Peyer's patch (tissue), 4 donors: Measurements from ENCODE around the gene LENG9. TPM values are rescaled to one million over a fixed set of nuclear protein-coding genes. Genes with fewer than 3 reads are reported as not detected.

ENCODE experiments used
- DNase-seq, 3 donors: peaks; one replicate each; pipeline ENCODE4 v3.0.0-alpha.2; 2017 to 2019
- H3K27ac ChIP-seq, 4 donors: fragments of 200-600 bp; sonication (generic); one replicate each; pipeline ENCODE4 v1.5.1; 2016 to 2019
- H3K27me3 ChIP-seq, 2 donors: fragments of 200-600 bp; sonication (generic); one replicate each; pipeline ENCODE4 v1.5.1; 2019
- H3K36me3 ChIP-seq, 3 donors: fragments of 200-600 bp; sonication (generic); one replicate each; pipeline ENCODE4 v1.5.1; 2016 to 2019
- H3K4me1 ChIP-seq, 4 donors: fragments of 200-600 bp; sonication (generic); one replicate each; pipeline ENCODE4 v1.5.1; 2016 to 2019
- H3K4me3 ChIP-seq, 4 donors: fragments of 200-600 bp; sonication (generic); 1 replicate in 3 of 4; 2 replicates in 1 of 4; pipeline ENCODE4 v1.5.1; 2016 to 2019; ENCODE audit warnings: mild to moderate bottlenecking in 1 of 4
- H3K9me3 ChIP-seq, 4 donors: fragments of 200-600 bp; sonication (generic); one replicate each; pipeline ENCODE4 v1.5.1; 2016 to 2019; ENCODE audit warnings: mild to moderate bottlenecking in 1 of 4
- POLR2A ChIP-seq, 2 donors: fragments of 450-650 bp; IDR thresholded peaks; one replicate each; pipeline ENCODE4 v1.5.1; 2017; ENCODE audit warnings: antibody characterized with exemption in 2 of 2, mild to moderate bottlenecking in 2 of 2, moderate library complexity in 2 of 2
- total RNA-seq, 4 donors: library from RNA; depleted of rRNA; stranded (reverse); fragments of >200 nt; gene quantifications; one replicate each; pipeline ENCODE4 v1.1.0, GENCODE V29; 2016
- TF ChIP-seq, protein P1 (sequence below), 6 experiments: fragments of 450-650 bp in 4 of 6; fragments of 200-600 bp in 2 of 6; sonication (generic) in 1 of 6; IDR thresholded peaks; one replicate each; pipeline ENCODE4 v1.5.1; 2017 to 2019; ENCODE audit warnings: antibody characterized with exemption in 6 of 6, mild to moderate bottlenecking in 3 of 6, moderate library complexity in 1 of 6

Gene LENG9
- total RNA-seq, 4 donors from 2014 or later: 11.0 to 18.9 (median 15.8) TPM

DNA sequence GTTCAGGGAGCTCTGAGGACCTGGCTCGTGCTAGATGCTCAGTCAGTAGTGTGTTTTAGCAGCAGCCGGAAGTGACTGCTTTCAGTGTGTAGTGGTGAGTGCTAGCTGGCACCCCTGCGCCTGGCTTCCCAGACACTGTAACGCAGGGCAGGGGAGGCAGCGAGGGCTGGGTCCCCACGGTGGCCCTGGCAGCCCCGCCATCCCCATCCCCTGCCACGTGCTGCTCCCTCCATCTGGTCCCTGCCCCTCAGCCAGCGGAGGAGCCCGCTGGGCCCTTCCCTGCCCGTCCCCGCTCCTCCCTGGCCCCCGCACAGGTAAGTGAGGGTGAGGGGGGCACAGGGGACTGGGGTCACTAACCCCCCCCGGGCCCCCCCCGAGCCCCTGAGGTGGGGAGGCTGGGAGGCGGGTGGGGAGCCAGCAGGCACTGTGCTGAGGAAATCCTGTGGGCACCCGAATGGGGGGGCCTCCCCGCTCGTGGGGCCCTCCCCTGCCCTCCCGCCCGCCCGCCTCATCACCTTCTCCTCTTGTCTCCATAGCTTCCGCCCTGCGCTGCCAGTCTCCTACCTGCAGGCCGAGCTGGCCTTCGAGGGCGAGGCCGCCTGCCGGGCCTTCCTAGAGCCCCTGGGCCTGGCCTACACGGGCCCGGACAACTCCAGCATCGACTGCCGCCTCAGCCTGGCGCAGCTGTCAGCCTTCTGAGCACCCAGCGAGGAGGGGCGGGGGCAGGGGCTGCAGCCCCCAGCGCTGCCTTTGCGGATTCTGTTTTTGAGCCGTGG is 3.2 kb downstream of the LENG9 start:
- Histone ChIP-seq H3K27ac (peak overlapping the region in 2 of 4 donors; percentile 99 to 100), H3K4me1 (peaks cover 3 to 43% (median 14%) of the 10 kb centered on the region in 4 donors), H3K36me3 (peaks cover 0 to 67% (median 6%) of the 10 kb centered on the region in 3 donors), H3K9me3 (peaks cover 0 to under 1% (median 0%) of the 10 kb centered on the region in 4 donors), H3K4me3 (no peak overlapping the region), H3K27me3 (no peaks in the 10 kb centered on the region)
- DNase-seq: no peak
- TF ChIP-seq, protein P1, sequence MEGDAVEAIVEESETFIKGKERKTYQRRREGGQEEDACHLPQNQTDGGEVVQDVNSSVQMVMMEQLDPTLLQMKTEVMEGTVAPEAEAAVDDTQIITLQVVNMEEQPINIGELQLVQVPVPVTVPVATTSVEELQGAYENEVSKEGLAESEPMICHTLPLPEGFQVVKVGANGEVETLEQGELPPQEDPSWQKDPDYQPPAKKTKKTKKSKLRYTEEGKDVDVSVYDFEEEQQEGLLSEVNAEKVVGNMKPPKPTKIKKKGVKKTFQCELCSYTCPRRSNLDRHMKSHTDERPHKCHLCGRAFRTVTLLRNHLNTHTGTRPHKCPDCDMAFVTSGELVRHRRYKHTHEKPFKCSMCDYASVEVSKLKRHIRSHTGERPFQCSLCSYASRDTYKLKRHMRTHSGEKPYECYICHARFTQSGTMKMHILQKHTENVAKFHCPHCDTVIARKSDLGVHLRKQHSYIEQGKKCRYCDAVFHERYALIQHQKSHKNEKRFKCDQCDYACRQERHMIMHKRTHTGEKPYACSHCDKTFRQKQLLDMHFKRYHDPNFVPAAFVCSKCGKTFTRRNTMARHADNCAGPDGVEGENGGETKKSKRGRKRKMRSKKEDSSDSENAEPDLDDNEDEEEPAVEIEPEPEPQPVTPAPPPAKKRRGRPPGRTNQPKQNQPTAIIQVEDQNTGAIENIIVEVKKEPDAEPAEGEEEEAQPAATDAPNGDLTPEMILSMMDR (IDR thresholded peaks at IDR 0.05): no peak
- TF ChIP-seq POLR2A (IDR thresholded peaks at IDR 0.05): no peak

DNA sequence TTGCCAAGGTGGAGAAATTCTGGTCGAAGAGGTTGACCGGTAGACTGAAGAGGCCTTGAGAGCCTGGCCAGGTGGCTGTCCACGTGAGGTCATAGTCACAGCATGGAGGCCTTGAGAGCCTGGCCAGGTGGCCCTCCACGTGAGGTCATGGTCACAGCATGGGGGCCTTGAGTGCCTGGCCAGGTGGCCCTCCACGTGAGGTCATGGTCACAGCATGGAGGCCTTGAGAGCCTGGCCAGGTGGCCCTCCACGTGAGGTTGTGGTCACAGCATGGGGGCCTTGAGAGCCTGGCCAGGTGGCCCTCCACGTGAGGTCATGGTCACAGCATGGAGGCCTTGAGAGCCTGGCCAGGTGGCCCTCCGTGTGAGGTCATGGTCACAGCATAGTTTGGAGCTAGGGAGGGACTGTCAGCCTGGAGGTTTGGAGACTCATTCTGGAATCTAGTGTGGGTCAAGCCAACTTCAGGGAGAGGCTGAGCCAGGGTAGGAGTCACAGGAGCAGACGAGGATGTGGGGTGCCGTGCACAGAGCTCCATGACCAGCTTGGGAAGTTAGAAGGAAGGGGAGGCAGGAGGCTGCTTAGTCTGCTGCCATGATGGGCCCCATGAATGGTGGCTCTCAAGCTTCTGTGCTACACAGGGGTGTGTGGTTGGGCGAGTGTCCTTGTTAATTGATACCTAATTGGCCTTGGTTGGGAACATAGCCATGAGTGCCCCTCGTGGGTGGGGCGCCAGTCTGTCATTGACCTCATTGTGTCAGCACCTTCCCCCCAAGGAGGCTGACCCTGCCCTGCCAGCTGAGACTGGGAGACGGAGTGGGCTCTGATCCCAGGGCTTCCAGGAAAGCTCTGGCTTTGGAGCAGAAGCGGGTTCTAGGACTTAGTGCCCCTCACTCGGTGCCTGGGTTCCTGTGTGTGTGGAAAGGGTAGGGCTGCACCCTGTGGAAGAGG is 4.0 kb downstream of the LENG9 start:
- peaks cover 3 to 43% (median 14%) of the 10 kb centered on the region in 4 donors for H3K4me1 ChIP-seq
- no peaks in the 10 kb centered on the region for H3K9me3 ChIP-seq
- TF ChIP-seq, protein P1 (IDR thresholded peaks at IDR 0.05): no peak
- no peak for TF ChIP-seq POLR2A (IDR thresholded peaks at IDR 0.05)
- DNase-seq: no peak
- H3K27me3 ChIP-seq: no peaks in the 10 kb centered on the region
- H3K36me3 ChIP-seq: peaks cover 0 to 75% (median 6%) of the 10 kb centered on the region in 3 donors
- no peak overlapping the region for H3K4me3 ChIP-seq
- peak overlapping the region in 2 of 4 donors; percentile 99 to 100 for H3K27ac ChIP-seq

DNA sequence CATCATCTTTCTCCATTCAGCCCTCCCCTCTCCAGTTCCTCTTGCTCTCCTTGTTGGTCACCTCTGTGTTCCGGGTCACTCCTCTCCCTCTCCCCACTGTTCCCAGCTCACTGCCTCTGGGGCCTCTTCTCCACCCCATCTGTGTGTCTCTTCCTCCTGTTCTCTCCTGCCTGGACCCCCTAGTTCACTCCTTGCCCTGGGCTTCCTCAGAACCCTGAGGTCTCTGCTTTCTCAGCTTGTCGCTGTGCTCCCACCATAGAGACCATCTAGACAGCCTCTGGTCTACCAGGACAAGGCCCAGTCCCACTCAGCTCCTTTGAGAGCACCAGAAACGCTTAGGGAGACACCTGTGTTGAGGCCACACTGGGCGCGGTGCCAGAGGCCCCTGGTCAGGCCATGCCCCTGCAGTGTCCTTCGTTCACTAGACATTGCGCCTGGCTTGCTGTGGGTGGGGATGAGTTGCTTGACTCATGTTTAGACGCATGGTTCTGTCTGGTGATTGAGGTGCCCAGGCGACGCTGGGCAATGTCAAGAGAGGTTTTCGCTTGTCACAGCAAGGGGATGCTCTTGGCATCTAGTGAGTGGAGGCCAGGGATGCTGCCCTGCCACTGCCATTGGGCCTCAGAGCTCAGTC is 4.8 kb downstream of the LENG9 start:
- no peak for DNase-seq
- Histone ChIP-seq H3K36me3 (peaks cover 0 to 83% (median 10%) of the 10 kb centered on the region in 3 donors), H3K4me1 (peaks cover 3 to 36% (median 12%) of the 10 kb centered on the region in 4 donors), H3K27ac (peak overlapping the region in 1 of 4 donors; percentile 100), H3K9me3 (no peaks in the 10 kb centered on the region), H3K27me3 (no peaks in the 10 kb centered on the region), H3K4me3 (no peak overlapping the region)
- no peak for TF ChIP-seq POLR2A (IDR thresholded peaks at IDR 0.05)
- TF ChIP-seq, protein P1 (IDR thresholded peaks at IDR 0.05): no peak

DNA sequence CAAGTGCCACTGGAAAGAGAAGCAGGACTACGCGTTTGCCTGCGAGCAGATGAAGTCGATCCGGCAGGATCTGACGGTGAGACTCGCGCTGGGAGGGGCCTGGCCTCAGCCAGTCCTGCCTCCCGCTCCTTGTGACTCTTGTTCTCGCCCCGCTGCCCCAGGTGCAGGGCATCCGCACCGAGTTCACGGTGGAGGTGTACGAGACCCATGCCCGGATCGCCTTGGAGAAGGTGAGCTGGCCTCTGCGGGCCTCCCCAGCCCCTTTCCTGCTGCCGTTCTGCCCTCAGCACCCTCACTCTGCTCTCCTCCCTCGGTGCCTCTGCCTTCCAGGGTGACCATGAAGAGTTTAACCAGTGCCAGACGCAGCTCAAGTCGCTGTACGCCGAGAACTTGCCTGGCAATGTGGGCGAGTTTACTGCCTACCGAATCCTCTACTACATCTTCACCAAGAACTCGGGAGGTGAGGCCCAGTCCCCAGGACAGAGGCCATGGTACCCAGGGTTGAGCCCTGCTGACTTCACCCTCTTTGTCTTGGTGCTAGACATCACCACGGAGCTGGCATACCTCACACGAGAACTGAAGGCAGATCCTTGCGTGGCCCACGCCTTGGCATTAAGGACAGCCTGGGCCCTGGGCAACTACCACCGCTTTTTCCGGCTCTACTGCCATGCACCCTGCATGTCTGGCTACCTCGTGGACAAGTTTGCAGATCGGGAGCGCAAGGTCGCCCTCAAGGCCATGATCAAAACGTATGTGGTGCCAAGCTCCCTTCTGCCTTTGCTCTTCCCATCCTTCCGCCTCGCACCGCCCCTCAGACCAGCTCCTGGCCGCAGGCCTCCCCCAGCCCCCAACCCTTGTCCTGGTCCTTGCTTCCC is 5.6 kb downstream of the LENG9 start:
- Histone ChIP-seq H3K27me3 (no peaks in the 10 kb centered on the region), H3K27ac (no peak overlapping the region), H3K36me3 (peaks cover 0 to 91% (median 10%) of the 10 kb centered on the region in 3 donors), H3K4me3 (no peak overlapping the region), H3K9me3 (no peaks in the 10 kb centered on the region), H3K4me1 (peaks cover 3 to 36% (median 10%) of the 10 kb centered on the region in 4 donors)
- TF ChIP-seq, protein P1 (IDR thresholded peaks at IDR 0.05): no peak
- TF ChIP-seq POLR2A (IDR thresholded peaks at IDR 0.05): no peak
- no peak for DNase-seq
